WERI-Rb-1 (cell line): ENCODE data around the gene CRIP1.
A peak's percentile ranks its signal among the peaks of the same experiment; 100 is the strongest.

Experiments
- DNase-seq: peaks from one replicate; pipeline ENCODE4 v3.0.0-alpha.2; 2020
- H3K27ac ChIP-seq: fragments of 250-450 bp; sonication (Bioruptor Pico); 2 replicates; pipeline ENCODE4 v1.5.1; 2020; ENCODE audit warnings: mild to moderate bottlenecking, moderate library complexity
- H3K27me3 ChIP-seq: fragments of 250-450 bp; sonication (Bioruptor Pico); 2 replicates; pipeline ENCODE4 v1.5.1; 2021; ENCODE audit warnings: mild to moderate bottlenecking, low read depth, moderate library complexity; ENCODE audit not compliant: insufficient read depth, severe bottlenecking
- H3K36me3 ChIP-seq: fragments of 250-450 bp; sonication (Bioruptor Pico); 2 replicates; pipeline ENCODE4 v1.5.1; 2020; ENCODE audit warnings: mild to moderate bottlenecking, moderate library complexity
- H3K4me3 ChIP-seq: 2 replicates; pipeline ENCODE4 v1.5.1; 2011; ENCODE audit warnings: low read depth, mild to moderate bottlenecking, control low read depth, low read length
- H3K9me3 ChIP-seq: fragments of 250-450 bp; sonication (Bioruptor Pico); 2 replicates; pipeline ENCODE4 v1.5.1; 2021; ENCODE audit warnings: mild to moderate bottlenecking, moderate library complexity; ENCODE audit not compliant: severe bottlenecking
- CTCF ChIP-seq: IDR thresholded peaks from 2 replicates; pipeline ENCODE4 v1.5.1; 2011; ENCODE audit warnings: low read depth, mild to moderate bottlenecking, control low read depth, inconsistent platforms, low read length

The CRIP1 gene

GRCh38 chr14:105480807-105481801 is 5.6 kb upstream of the CRIP1 start:
- TF ChIP-seq CTCF, result peak; percentile 98
- Histone ChIP-seq H3K27me3 (no peaks in the 10 kb centered on the region), H3K9me3 (no peaks in the 10 kb centered on the region), H3K27ac (peak overlapping the region; percentile 88), H3K4me3 (no peak overlapping the region), H3K36me3 (no peaks in the 10 kb centered on the region; the same call in 1 of the 2 replicates)
- peak; percentile 92 for DNase-seq

DNA sequence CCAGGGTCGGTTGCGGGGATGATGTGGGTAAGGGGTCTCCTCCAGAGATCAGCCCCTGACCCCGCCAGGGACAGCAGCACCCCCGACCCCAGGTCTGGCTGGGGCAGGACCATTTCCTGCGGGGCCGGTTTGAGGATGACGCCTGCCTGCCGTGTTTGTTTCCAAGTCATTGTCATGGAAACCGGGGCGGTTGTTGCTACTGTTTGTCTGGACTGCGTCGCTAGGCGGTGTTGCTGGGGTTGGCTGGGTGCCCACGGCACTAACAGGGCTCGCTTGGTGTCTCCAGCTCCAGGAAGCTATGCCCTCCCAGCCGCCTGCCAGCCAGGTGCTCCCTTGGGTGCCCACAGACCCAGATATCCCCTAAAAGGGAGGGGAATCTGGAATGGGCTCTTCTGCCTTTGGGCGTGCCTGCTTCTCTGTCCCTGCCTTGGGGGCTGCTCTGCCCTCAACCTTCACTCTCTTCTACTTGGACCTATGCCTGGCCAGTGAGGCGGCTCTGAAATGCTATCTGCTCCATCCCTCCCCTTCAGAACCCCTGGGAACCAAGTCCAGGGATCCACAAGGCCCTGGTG is 4.7 kb upstream of the CRIP1 start:
- no peaks in the 10 kb centered on the region for H3K27me3 ChIP-seq
- TF ChIP-seq CTCF, result no peak
- H3K9me3 ChIP-seq, result no peaks in the 10 kb centered on the region
- no peak for DNase-seq
- no peak overlapping the region for H3K27ac ChIP-seq
- no peaks in the 10 kb centered on the region; the same call in 1 of the 2 replicates for H3K36me3 ChIP-seq
- no peak overlapping the region for H3K4me3 ChIP-seq

GRCh38 chr14:105482486-105483110 is 4.1 kb upstream of the CRIP1 start:
- H3K4me3 ChIP-seq, result no peak overlapping the region
- DNase-seq, result no peak
- H3K27me3 ChIP-seq, result no peaks in the 10 kb centered on the region
- H3K36me3 ChIP-seq, result no peaks in the 10 kb centered on the region; the same call in 1 of the 2 replicates
- H3K27ac ChIP-seq, result no peak overlapping the region
- TF ChIP-seq CTCF, result no peak
- no peaks in the 10 kb centered on the region for H3K9me3 ChIP-seq

DNA sequence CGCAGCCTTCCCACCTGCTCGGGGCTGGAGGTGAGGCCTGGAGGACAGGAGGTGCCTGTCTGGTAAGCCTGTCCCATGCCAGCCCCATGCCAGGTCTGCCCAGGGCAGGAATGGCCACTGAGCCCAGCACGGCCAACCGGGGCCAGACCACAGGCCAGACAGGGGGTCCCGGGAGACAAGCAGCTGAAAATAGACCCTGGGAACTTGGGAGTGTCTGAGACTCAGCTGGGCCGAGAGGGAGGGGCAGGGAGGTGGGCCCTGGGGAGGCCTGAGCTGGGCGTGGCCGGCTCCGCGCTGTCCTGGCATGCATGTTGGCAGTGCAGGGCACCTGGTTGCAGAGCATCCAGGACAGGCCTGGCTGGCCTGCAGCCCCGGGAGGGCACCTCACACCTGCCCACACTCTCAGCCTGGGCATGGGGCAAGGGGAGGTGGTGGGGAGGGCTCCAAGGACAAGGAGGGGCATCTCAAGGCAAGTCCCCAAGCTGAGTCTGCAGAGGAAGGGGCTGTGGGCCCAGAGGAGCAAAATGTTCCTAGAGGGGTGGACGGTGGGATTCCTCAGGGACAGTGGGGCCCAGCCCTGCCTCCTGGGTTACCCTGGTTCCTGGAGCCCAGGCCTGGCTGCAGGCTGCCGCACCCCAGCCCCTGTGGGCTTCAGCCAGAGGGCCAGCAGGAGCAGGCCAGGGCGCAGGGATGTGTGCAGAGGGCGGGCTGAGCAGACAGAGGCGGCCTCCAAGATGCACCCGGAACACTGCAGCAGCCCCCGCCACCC is 3.2 kb upstream of the CRIP1 start:
- DNase-seq, result no peak
- Histone ChIP-seq H3K27ac (no peak overlapping the region), H3K9me3 (no peaks in the 10 kb centered on the region), H3K4me3 (no peak overlapping the region), H3K36me3 (no peaks in the 10 kb centered on the region; the same call in 1 of the 2 replicates), H3K27me3 (no peaks in the 10 kb centered on the region)
- no peak for TF ChIP-seq CTCF
